ENCODE measurements around the gene BCL2L14. TPM values are rescaled to one million over a fixed set of nuclear protein-coding genes. Genes with fewer than 3 reads are reported as not detected.

BCL2L14 gene
- total RNA-seq, 1 experiment from 2014 or later: 0.90 TPM

DNA sequence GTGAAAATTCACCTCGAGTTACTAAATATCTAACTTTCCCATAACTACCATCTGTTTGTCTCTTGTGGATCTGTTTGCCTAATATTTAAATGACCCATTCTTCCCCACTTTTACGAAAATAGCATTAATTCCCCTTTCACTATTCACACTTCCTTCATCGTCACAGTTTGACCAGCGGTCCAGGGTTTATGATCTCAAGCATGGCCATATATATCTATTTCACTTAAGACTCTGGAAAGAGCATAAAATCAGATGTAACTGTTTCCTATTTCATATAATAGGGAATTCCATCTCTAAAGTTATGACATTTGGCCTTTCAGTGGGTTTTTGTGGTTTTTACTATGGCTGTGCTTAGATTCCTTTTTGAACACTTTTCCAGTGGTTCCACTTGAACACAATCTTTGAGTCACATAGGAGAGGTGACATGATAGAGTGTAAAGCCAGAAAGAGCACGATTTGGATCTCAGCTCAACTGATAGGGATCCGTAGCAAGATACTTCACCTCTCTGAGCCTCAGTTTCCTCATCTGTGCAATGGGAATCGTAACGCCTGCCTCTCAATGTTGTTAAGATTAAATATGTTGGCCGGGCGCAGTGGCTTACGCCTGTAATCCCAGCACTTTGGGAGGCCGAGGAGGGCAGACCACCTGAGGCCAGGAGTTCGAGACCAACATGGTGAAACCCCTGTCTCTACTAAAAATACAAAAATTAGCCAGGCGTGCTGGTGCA, 754 bp upstream of the BCL2L14 start (continued):
- TF ChIP-seq, protein P1, sequence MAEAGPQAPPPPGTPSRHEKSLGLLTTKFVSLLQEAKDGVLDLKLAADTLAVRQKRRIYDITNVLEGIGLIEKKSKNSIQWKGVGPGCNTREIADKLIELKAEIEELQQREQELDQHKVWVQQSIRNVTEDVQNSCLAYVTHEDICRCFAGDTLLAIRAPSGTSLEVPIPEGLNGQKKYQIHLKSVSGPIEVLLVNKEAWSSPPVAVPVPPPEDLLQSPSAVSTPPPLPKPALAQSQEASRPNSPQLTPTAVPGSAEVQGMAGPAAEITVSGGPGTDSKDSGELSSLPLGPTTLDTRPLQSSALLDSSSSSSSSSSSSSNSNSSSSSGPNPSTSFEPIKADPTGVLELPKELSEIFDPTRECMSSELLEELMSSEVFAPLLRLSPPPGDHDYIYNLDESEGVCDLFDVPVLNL (CRISPR knock-in tag; IDR thresholded peaks at IDR 0.05; ENCODE audit: borderline replicate concordance, low read depth): no peak

DNA sequence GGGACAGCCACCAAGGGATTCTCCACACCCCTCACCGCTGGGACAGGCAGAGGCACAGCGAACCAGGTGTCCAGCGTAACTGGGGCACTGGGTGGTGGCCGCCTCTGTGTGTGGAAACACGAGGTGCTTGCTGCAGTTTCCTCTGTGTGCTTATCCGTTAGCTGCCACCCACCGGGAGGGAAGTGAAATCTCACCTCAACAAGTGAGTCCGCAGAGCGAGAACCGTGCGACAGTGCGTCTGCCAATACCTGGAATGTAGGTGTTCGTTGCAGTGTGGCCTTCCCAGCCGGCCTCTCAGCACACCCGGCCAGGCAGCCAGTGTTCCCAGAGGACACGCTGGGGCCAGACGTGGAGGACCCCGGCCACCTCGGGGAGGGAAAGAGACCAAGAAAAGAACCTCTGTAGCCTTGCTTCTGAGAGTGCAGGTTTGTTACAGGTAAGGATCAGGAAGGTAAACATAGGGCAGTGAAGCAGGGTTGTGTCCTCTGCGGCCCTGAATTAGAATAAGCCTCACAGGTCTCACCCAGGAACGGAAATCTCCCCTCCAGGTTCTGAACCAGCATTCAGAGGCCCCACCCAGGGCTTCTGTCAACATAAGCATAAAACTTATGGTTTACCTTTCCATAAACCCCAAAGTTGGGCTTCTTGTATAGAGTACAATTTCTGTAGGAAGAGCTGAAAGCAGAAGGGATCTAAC, 1.5 kb downstream of the BCL2L14 start:
- DNase-seq (ENCODE audit: low spot score): no peak
- Mint-ChIP-seq H3K9me3 (no peaks in the 10 kb centered on the region), H3K36me3 (no peaks in the 10 kb centered on the region), H3K4me3 (no peak overlapping the region), H3K27ac (no peak overlapping the region), H3K4me1 (peaks cover 41% of the 10 kb centered on the region), H3K27me3 (ENCODE audit: low read depth) (no peaks in the 10 kb centered on the region)
- ATAC-seq: peak; percentile 43
- POLR2A ChIA-PET: no interaction called here
- peak; percentile 34; the same call in 1 of the 2 replicates for TF ChIP-seq FOXP1 (CRISPR knock-in tag; IDR thresholded peaks at IDR 0.05; ENCODE audit: borderline replicate concordance)
- TF ChIP-seq, protein P2, sequence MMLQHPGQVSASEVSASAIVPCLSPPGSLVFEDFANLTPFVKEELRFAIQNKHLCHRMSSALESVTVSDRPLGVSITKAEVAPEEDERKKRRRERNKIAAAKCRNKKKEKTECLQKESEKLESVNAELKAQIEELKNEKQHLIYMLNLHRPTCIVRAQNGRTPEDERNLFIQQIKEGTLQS (CRISPR knock-in tag; conservative IDR thresholded peaks at IDR 0.05): no peak
- TF ChIP-seq, protein P3, sequence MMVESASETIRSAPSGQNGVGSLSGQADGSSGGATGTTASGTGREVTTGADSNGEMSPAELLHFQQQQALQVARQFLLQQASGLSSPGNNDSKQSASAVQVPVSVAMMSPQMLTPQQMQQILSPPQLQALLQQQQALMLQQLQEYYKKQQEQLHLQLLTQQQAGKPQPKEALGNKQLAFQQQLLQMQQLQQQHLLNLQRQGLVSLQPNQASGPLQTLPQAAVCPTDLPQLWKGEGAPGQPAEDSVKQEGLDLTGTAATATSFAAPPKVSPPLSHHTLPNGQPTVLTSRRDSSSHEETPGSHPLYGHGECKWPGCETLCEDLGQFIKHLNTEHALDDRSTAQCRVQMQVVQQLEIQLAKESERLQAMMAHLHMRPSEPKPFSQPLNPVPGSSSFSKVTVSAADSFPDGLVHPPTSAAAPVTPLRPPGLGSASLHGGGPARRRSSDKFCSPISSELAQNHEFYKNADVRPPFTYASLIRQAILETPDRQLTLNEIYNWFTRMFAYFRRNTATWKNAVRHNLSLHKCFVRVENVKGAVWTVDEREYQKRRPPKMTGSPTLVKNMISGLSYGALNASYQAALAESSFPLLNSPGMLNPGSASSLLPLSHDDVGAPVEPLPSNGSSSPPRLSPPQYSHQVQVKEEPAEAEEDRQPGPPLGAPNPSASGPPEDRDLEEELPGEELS (CRISPR knock-in tag; IDR thresholded peaks at IDR 0.05): no peak
- no peak for TF ChIP-seq RELA (CRISPR knock-in tag; IDR thresholded peaks at IDR 0.05; ENCODE audit: borderline replicate concordance)
- CTCF ChIA-PET: interaction anchor here (0.9 to 1.6 kb wide), 4 partner anchors 10 to 212 kb away, joined by 3 to 6 read pairs (median 4); no protein-coding TSS in a partner anchor

DNA sequence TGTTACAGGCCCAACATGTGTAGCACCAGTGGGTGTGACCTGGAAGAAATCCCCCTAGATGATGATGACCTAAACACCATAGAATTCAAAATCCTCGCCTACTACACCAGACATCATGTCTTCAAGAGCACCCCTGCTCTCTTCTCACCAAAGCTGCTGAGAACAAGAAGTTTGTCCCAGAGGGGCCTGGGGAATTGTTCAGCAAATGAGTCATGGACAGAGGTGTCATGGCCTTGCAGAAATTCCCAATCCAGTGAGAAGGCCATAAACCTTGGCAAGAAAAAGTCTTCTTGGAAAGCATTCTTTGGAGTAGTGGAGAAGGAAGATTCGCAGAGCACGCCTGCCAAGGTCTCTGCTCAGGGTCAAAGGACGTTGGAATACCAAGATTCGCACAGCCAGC, 8.6 kb downstream of the BCL2L14 start:
- TF ChIP-seq, protein P4, sequence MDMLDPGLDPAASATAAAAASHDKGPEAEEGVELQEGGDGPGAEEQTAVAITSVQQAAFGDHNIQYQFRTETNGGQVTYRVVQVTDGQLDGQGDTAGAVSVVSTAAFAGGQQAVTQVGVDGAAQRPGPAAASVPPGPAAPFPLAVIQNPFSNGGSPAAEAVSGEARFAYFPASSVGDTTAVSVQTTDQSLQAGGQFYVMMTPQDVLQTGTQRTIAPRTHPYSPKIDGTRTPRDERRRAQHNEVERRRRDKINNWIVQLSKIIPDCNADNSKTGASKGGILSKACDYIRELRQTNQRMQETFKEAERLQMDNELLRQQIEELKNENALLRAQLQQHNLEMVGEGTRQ (CRISPR knock-in tag; IDR thresholded peaks at IDR 0.05): no peak
- TF ChIP-seq, protein P5, sequence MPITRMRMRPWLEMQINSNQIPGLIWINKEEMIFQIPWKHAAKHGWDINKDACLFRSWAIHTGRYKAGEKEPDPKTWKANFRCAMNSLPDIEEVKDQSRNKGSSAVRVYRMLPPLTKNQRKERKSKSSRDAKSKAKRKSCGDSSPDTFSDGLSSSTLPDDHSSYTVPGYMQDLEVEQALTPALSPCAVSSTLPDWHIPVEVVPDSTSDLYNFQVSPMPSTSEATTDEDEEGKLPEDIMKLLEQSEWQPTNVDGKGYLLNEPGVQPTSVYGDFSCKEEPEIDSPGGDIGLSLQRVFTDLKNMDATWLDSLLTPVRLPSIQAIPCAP (CRISPR knock-in tag; IDR thresholded peaks at IDR 0.05): no peak
- TF ChIP-seq ZNF423 (CRISPR knock-in tag; IDR thresholded peaks at IDR 0.05): no peak
- TF ChIP-seq IRF2 (CRISPR knock-in tag; IDR thresholded peaks at IDR 0.05; ENCODE audit: borderline replicate concordance, low read depth): no peak
- TF ChIP-seq GRHL2 (CRISPR knock-in tag; IDR thresholded peaks at IDR 0.05; ENCODE audit: insufficient replicate concordance, severe bottlenecking): no peak
- TF ChIP-seq TCF7 (CRISPR knock-in tag; IDR thresholded peaks at IDR 0.05; ENCODE audit: low read depth): no peak
- TF ChIP-seq, protein P6, sequence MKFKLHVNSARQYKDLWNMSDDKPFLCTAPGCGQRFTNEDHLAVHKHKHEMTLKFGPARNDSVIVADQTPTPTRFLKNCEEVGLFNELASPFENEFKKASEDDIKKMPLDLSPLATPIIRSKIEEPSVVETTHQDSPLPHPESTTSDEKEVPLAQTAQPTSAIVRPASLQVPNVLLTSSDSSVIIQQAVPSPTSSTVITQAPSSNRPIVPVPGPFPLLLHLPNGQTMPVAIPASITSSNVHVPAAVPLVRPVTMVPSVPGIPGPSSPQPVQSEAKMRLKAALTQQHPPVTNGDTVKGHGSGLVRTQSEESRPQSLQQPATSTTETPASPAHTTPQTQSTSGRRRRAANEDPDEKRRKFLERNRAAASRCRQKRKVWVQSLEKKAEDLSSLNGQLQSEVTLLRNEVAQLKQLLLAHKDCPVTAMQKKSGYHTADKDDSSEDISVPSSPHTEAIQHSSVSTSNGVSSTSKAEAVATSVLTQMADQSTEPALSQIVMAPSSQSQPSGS (CRISPR knock-in tag; IDR thresholded peaks at IDR 0.05; ENCODE audit: borderline replicate concordance, low read depth): no peak
- TF ChIP-seq, protein P7, sequence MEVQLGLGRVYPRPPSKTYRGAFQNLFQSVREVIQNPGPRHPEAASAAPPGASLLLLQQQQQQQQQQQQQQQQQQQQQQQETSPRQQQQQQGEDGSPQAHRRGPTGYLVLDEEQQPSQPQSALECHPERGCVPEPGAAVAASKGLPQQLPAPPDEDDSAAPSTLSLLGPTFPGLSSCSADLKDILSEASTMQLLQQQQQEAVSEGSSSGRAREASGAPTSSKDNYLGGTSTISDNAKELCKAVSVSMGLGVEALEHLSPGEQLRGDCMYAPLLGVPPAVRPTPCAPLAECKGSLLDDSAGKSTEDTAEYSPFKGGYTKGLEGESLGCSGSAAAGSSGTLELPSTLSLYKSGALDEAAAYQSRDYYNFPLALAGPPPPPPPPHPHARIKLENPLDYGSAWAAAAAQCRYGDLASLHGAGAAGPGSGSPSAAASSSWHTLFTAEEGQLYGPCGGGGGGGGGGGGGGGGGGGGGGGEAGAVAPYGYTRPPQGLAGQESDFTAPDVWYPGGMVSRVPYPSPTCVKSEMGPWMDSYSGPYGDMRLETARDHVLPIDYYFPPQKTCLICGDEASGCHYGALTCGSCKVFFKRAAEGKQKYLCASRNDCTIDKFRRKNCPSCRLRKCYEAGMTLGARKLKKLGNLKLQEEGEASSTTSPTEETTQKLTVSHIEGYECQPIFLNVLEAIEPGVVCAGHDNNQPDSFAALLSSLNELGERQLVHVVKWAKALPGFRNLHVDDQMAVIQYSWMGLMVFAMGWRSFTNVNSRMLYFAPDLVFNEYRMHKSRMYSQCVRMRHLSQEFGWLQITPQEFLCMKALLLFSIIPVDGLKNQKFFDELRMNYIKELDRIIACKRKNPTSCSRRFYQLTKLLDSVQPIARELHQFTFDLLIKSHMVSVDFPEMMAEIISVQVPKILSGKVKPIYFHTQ (CRISPR knock-in tag; IDR thresholded peaks at IDR 0.05): no peak
- TF ChIP-seq GTF2I (CRISPR knock-in tag; conservative IDR thresholded peaks at IDR 0.05): no peak
- ATAC-seq (no peak), DNase-seq (ENCODE audit: low spot score) (no peak)
- Mint-ChIP-seq H3K27me3 (ENCODE audit: low read depth) (no peaks in the 10 kb centered on the region), H3K9me3 (peaks cover 3% of the 10 kb centered on the region; the same call in 1 of the 2 replicates), H3K4me1 (peaks cover 26% of the 10 kb centered on the region), H3K4me3 (no peak overlapping the region), H3K27ac (no peak overlapping the region; the same call in 1 of the 2 replicates), H3K36me3 (no peaks in the 10 kb centered on the region)
- CTCF ChIA-PET: no interaction called here
- POLR2A ChIA-PET: no interaction called here

All from WTC11 (cell line).